ENCODE measurements around the gene PRKAG2. TPM values are rescaled to one million over a fixed set of nuclear protein-coding genes. Genes with fewer than 3 reads are reported as not detected.

Gene PRKAG2
- total and polyA plus RNA-seq, 2 of the 8 experiments (the other 6 are each of a cell fraction or from before 2014, with no cell fraction given), result 7.5 to 18.1 TPM

GRCh38 chr7:151513133-151513532 is 363.8 kb downstream of the PRKAG2 start (continued):
- no peak for TF ChIP-seq CHD7 (IDR thresholded peaks at IDR 0.05; ENCODE audit: insufficient replicate concordance, low read length)
- no peak for TF ChIP-seq USF2 (IDR thresholded peaks at IDR 0.05; ENCODE audit: low read length)
- TF ChIP-seq ATF2 (IDR thresholded peaks at IDR 0.05; ENCODE audit: low read length), result no peak

All from H1 (cell line).